ENCODE measurements around the gene FUT1. TPM values are rescaled to one million over a fixed set of nuclear protein-coding genes. Genes with fewer than 3 reads are reported as not detected.

The FUT1 gene
- total and polyA plus RNA-seq, 9 of the 15 experiments (the other 6 are each of a cell fraction or from before 2014, with no cell fraction given) = 2.3 to 18.5 (median 8.8) TPM

DNA sequence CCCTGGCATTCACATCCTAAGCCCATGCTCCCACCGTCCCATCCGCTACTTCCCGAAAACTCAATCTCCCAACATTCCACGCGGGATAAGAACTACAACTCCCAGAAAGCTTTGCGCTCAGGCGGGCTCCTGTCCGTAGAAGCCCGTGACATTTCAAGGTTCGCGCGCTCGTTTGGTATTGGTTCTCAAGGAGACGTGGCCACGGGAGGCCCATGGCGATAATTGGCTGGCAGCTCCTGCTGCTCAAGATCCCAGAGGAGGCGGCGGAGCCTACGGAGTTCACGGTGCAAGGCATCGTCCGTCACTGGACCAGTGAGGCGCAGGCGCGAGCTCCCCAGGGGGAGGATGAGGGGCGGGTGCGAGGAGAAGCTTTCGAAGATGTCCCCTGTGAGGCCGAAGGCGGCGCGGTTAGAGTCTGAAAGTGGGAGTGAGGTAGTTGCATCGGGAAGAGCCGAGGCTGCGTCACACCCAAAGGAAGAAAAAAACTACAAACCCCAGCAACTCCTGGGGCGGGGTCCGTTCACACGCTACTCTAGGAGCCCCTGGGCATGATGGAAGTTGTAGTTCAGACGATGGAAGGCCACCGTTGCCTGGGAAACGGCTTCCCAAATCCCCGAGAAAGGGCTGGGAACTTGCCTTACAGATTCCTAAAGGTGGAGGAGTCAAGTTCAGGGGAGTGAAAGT, 31.7 kb downstream of the FUT1 start (continued):
- TF ChIP-seq, protein P1, sequence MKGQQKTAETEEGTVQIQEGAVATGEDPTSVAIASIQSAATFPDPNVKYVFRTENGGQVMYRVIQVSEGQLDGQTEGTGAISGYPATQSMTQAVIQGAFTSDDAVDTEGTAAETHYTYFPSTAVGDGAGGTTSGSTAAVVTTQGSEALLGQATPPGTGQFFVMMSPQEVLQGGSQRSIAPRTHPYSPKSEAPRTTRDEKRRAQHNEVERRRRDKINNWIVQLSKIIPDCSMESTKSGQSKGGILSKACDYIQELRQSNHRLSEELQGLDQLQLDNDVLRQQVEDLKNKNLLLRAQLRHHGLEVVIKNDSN (CRISPR knock-in tag; IDR thresholded peaks at IDR 0.05) = peak; percentile 86
- TF ChIP-seq NCOA6 (IDR thresholded peaks at IDR 0.05) = no peak
- TF ChIP-seq MEF2D (tag; conservative IDR thresholded peaks at IDR 0.05; ENCODE audit: low read depth) = 0 out of 2 replicates have a peak, but pooled peaks have one; percentile 6
- TF ChIP-seq CC2D1A (IDR thresholded peaks at IDR 0.05) = no peak; the same call in 1 of the 2 replicates
- TF ChIP-seq ZC3H11A (IDR thresholded peaks at IDR 0.05; ENCODE audit: low read depth, low read length) = 0 out of 2 replicates have a peak, but pooled peaks have one; percentile 34
- TF ChIP-seq HDAC8 (tag; IDR thresholded peaks at IDR 0.05) = 0 out of 2 replicates have a peak, but pooled peaks have one; percentile 24
- TF ChIP-seq, protein P2, sequence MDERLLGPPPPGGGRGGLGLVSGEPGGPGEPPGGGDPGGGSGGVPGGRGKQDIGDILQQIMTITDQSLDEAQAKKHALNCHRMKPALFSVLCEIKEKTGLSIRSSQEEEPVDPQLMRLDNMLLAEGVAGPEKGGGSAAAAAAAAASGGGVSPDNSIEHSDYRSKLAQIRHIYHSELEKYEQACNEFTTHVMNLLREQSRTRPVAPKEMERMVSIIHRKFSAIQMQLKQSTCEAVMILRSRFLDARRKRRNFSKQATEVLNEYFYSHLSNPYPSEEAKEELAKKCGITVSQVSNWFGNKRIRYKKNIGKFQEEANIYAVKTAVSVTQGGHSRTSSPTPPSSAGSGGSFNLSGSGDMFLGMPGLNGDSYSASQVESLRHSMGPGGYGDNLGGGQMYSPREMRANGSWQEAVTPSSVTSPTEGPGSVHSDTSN (CRISPR knock-in tag; IDR thresholded peaks at IDR 0.05; ENCODE audit: low read depth) = peak; percentile 37; the same call in 1 of the 2 replicates
- TF ChIP-seq, protein P2 (tag; conservative IDR thresholded peaks at IDR 0.05; ENCODE audit: low read depth) = peak; percentile 94
- no peak for TF ChIP-seq ETS2 (tag; IDR thresholded peaks at IDR 0.05; ENCODE audit: borderline replicate concordance, poor library complexity, severe bottlenecking)
- TF ChIP-seq, protein P3, sequence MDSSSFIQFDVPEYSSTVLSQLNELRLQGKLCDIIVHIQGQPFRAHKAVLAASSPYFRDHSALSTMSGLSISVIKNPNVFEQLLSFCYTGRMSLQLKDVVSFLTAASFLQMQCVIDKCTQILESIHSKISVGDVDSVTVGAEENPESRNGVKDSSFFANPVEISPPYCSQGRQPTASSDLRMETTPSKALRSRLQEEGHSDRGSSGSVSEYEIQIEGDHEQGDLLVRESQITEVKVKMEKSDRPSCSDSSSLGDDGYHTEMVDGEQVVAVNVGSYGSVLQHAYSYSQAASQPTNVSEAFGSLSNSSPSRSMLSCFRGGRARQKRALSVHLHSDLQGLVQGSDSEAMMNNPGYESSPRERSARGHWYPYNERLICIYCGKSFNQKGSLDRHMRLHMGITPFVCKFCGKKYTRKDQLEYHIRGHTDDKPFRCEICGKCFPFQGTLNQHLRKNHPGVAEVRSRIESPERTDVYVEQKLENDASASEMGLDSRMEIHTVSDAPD (CRISPR knock-in tag; IDR thresholded peaks at IDR 0.05) = no peak
- no peak for TF ChIP-seq ZFP1 (CRISPR knock-in tag; IDR thresholded peaks at IDR 0.05)
- peak; percentile 91; the same call in 1 of the 2 replicates for TF ChIP-seq ZNF197 (CRISPR knock-in tag; IDR thresholded peaks at IDR 0.05; ENCODE audit: low read depth)
- TF ChIP-seq, protein P4, sequence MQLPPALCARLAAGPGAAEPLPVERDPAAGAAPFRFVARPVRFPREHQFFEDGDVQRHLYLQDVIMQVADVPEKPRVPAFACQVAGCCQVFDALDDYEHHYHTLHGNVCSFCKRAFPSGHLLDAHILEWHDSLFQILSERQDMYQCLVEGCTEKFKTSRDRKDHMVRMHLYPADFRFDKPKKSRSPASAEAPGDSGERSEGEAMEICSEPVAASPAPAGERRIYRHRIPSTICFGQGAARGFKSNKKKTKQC (CRISPR knock-in tag; IDR thresholded peaks at IDR 0.05) = peak; percentile 17; the same call in 1 of the 2 replicates
- TF ChIP-seq, protein P5, sequence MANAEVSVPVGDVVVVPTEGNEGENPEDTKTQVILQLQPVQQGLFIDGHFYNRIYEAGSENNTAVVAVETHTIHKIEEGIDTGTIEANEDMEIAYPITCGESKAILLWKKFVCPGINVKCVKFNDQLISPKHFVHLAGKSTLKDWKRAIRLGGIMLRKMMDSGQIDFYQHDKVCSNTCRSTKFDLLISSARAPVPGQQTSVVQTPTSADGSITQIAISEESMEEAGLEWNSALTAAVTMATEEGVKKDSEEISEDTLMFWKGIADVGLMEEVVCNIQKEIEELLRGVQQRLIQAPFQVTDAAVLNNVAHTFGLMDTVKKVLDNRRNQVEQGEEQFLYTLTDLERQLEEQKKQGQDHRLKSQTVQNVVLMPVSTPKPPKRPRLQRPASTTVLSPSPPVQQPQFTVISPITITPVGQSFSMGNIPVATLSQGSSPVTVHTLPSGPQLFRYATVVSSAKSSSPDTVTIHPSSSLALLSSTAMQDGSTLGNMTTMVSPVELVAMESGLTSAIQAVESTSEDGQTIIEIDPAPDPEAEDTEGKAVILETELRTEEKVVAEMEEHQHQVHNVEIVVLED (CRISPR knock-in tag; IDR thresholded peaks at IDR 0.05) = 0 out of 2 replicates have a peak, but pooled peaks have one; percentile 45
- peak; percentile 36; the same call in 1 of the 2 replicates for TF ChIP-seq BMI1 (IDR thresholded peaks at IDR 0.05; ENCODE audit: low read length)
- TF ChIP-seq TAF1 (IDR thresholded peaks at IDR 0.05; ENCODE audit: control insufficient read depth, extremely low read depth, insufficient read depth, low read length, severe bottlenecking) = peak; percentile 24
- no peak for TF ChIP-seq ATF1 (CRISPR knock-in tag; IDR thresholded peaks at IDR 0.05)
- TF ChIP-seq ATF1 (tag; IDR thresholded peaks at IDR 0.05) = peak; percentile 95
- peak; percentile 84 for TF ChIP-seq CREM (IDR thresholded peaks at IDR 0.05; ENCODE audit: low read depth)

All from K562 (cell line).